Gastroesophageal sphincter (tissue), 4 donors: ENCODE results near the gene RPL18. TPM values are rescaled to one million over a fixed set of nuclear protein-coding genes. Genes with fewer than 3 reads are reported as not detected.

ENCODE experiments used
- ATAC-seq: fragments of 150-250 bp; one replicate; pipeline ENCODE4 v1.9.1; 2016; ENCODE audit warnings: mild to moderate bottlenecking, moderate library complexity
- H3K27ac ChIP-seq, 4 donors: fragments of 200-600 bp; sonication (generic) in 3 of 4; 1 replicate in 3 of 4; 2 replicates in 1 of 4; pipeline ENCODE4 v1.5.1; 2016 to 2019
- H3K27me3 ChIP-seq: fragments of 200-600 bp; sonication (generic); one replicate; pipeline ENCODE4 v1.5.1; 2019
- H3K36me3 ChIP-seq, 2 donors: fragments of 200-600 bp; sonication (generic); one replicate each; pipeline ENCODE4 v1.5.1; 2019; ENCODE audit warnings: control low read depth in 1 of 2
- H3K4me1 ChIP-seq, 3 donors: fragments of 200-600 bp; sonication (generic); 1 replicate in 2 of 3; 2 replicates in 1 of 3; pipeline ENCODE4 v1.5.1; 2016 to 2019; ENCODE audit warnings: control low read depth in 2 of 3
- H3K4me3 ChIP-seq, 2 donors: fragments of 200-600 bp; sonication (generic); one replicate each; pipeline ENCODE4 v1.5.1; 2019; ENCODE audit warnings: mild to moderate bottlenecking in 1 of 2, moderate library complexity in 1 of 2
- H3K9me3 ChIP-seq, 3 donors: fragments of 200-600 bp; sonication (generic); one replicate each; pipeline ENCODE4 v1.5.1; 2017 to 2019; ENCODE audit warnings: control low read depth in 2 of 3
- CTCF ChIP-seq, 4 experiments: fragments of 200-600 bp in 2 of 4; fragments of 450-650 bp in 2 of 4; sonication (generic) in 1 of 4; IDR thresholded peaks; one replicate each; pipeline ENCODE4 v1.5.1; 2017 to 2019; ENCODE audit warnings: antibody characterized with exemption in 4 of 4, mild to moderate bottlenecking in 2 of 4, moderate library complexity in 2 of 4
- EP300 ChIP-seq: sonication (generic); formaldehyde crosslinking; IDR thresholded peaks from one replicate; pipeline ENCODE4 v1.6.1; 2017; ENCODE audit warnings: antibody characterized with exemption, mild to moderate bottlenecking
- POLR2A ChIP-seq, 2 donors: fragments of 450-650 bp; IDR thresholded peaks; one replicate each; pipeline ENCODE4 v1.6.1; 2017; ENCODE audit warnings: antibody characterized with exemption in 2 of 2, mild to moderate bottlenecking in 2 of 2, moderate library complexity in 1 of 2
- POLR2AphosphoS5 ChIP-seq: sonication (generic); formaldehyde crosslinking; IDR thresholded peaks from one replicate; pipeline ENCODE4 v1.6.1; 2017; ENCODE audit warnings: antibody characterized with exemption
- WGBS, 2 donors: methylation state at CpG; one replicate each; pipeline ENCODE4 v1.1.5; 2018; ENCODE audit warnings: low coverage in 1 of 2; 5-methylcytosine and 5-hydroxymethylcytosine counted together
- total RNA-seq, 4 donors: library from RNA; depleted of rRNA; stranded (reverse); fragments of >200 nt; gene quantifications; one replicate each; pipeline ENCODE4 v1.1.0, GENCODE V29; 2016

Gene RPL18
- total RNA-seq, 4 donors from 2014 or later = 1,261 to 2,300 (median 1,588) TPM

GRCh38 chr19:48650974-48651682, 32.1 kb upstream of the RPL18 start:
- H3K27me3 ChIP-seq = no peaks in the 10 kb centered on the region
- no peaks in the 10 kb centered on the region for H3K36me3 ChIP-seq
- no peak for TF ChIP-seq POLR2A (IDR thresholded peaks at IDR 0.05)
- no peak for TF ChIP-seq EP300
- no peak for TF ChIP-seq CTCF (IDR thresholded peaks at IDR 0.05)
- TF ChIP-seq POLR2AphosphoS5 = no peak
- no peak overlapping the region for H3K27ac ChIP-seq
- ATAC-seq = no peak
- peaks cover 0 to 10% (median 0%) of the 10 kb centered on the region in 3 donors for H3K4me1 ChIP-seq
- no peaks in the 10 kb centered on the region for H3K9me3 ChIP-seq
- 88 to 100% methylated on average over 1 to 11 of the region's 12 CpGs for WGBS, 2 donors
- H3K4me3 ChIP-seq = no peak overlapping the region

- H3K9me3 ChIP-seq = no peaks in the 10 kb centered on the region
- H3K27ac ChIP-seq = no peak overlapping the region
- H3K27me3 ChIP-seq = no peaks in the 10 kb centered on the region
- H3K4me3 ChIP-seq = no peak overlapping the region
- peaks cover 0 to 34% (median 16%) of the 10 kb centered on the region in 3 donors for H3K4me1 ChIP-seq
- WGBS, 2 donors = 33 to 40% methylated on average over 1 of the region's 2 CpGs
- ATAC-seq = no peak
- no peaks in the 10 kb centered on the region for H3K36me3 ChIP-seq
- TF ChIP-seq POLR2AphosphoS5 (no peak), POLR2A (IDR thresholded peaks at IDR 0.05) (no peak)
Measured at GRCh38 chr19:48648134-48648533, 29.2 kb upstream of the RPL18 start.

DNA sequence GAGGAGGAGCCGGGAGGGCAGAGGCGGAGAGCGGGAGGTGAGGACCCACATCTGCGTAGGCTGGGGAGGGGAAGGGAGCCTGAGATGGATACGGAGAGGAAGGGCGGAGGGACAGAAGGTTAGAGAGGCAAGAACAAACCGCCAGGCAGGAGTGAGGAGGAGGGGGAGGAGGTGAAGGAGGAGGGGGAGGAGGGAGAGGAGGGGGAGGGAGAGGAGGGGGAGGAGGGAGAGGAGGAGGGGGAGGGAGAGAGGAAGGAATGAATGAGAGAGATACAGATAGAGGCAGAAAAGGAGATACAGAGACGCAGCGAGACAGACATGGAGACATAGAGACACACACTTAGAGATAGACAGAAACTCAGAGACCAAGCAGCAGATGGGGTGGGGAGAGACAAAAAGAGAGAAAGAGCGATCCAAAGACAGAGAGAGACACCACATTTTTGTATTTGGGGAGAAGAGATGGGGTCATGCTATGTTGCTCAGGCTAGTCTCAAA, 27.8 kb upstream of the RPL18 start:
- TF ChIP-seq POLR2AphosphoS5 (no peak), EP300 (no peak)
- H3K4me3 ChIP-seq = peak overlapping the region; percentile 59 to 80
- no peaks in the 10 kb centered on the region for H3K27me3 ChIP-seq
- peaks cover 0 to 34% (median 16%) of the 10 kb centered on the region in 3 donors for H3K4me1 ChIP-seq
- WGBS, 2 donors = 16 to 18% methylated on average over 2 to 6 of the region's 10 CpGs
- H3K36me3 ChIP-seq = no peaks in the 10 kb centered on the region
- ATAC-seq = no peak
- H3K27ac ChIP-seq = peak overlapping the region in 3 of 4 donors; percentile 89 to 94 (median 93)
- no peaks in the 10 kb centered on the region for H3K9me3 ChIP-seq

DNA sequence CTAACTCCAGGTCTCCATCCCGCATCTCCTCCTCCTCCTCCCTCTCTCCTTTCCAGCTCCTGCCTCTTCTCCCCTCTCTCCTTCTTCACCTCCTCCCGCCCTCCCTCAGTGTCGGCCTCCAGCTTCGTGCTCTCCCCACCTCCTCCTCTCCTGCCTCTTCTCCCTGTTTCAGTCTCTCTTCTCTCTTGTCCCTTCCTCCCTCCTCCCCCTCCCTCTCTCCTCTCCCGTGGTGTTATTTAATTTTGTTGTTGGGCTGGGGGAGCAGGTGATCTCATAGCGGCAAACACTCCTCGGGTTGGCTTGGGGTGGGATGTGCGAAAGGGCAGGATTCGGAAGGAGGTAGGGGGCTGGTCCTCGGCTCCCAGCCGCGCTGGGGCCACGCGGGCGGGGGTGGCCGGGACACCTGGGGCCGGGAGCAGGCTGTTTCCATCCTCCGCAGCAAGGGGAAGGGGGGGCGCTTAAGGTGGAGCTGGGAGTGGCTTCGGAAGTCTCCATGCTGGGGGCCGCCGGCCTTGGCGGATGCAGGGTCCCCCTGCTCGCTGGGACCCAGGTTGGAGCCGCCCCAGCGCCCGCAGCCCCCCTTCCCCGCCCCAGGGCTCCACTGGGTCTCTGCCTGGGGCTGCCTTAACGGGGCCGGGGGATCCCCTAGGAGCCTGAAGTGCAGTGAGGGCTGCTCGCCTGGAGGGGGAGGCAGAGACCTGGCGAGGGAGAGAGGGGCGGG, 27.2 kb upstream of the RPL18 start, which contains the start of gene CA11:
Gene CA11 (minus strand): TSS at position 187 of the 721 bp plus-strand sequence. CDS start 555 bp downstream, outside the sequence.
- Histone ChIP-seq H3K4me3 (peak within 1 kb of the TSS; percentile 59 to 80), H3K36me3 (no peaks in the 10 kb centered on the region), H3K9me3 (no peaks in the 10 kb centered on the region), H3K27me3 (no peaks in the 10 kb centered on the region), H3K27ac (peak within 1 kb of the TSS; percentile 87 to 94 (median 91)), H3K4me1 (peaks cover 0 to 34% (median 16%) of the 10 kb centered on the region in 3 donors)
- TF ChIP-seq POLR2AphosphoS5 (no peak), CTCF (IDR thresholded peaks at IDR 0.05) (peak in 3 of 4 experiments; percentile 88 to 99 (median 88)), POLR2A (IDR thresholded peaks at IDR 0.05) (peak in 1 of 2 donors; percentile 37)
- WGBS, 2 donors = 0% methylated on average over 6 to 7 of the region's 33 CpGs
- peak; percentile 93 for ATAC-seq

DNA sequence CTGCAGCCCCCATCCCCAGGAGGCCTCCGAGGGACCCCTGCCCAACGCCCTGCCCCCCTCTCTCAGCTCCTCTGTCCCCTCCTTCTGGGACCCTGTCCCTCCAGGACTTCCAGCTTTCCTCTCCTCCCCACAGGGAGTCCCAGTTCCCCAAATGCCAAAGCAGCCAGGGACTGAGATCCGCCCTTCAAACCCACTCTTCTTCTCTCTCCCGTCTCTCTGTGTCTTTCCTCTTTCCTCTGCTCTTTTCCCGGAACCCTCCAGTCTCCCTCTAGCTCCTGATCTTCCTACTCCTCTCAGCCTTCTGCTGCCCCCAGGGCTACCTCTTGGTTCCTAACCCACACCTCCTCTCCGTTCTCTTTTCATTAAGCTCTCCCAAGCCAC, 26.6 kb upstream of the RPL18 start:
- WGBS, 2 donors = 0 to 2% methylated on average over 4 to 6 of the region's 6 CpGs

More for the DNA sequence above, 26.6 kb upstream of the RPL18 start:
- TF ChIP-seq POLR2AphosphoS5 (no peak), CTCF (IDR thresholded peaks at IDR 0.05) (no peak), EP300 (no peak), POLR2A (IDR thresholded peaks at IDR 0.05) (no peak)
- no peaks in the 10 kb centered on the region for H3K9me3 ChIP-seq
- peaks cover 0 to 34% (median 16%) of the 10 kb centered on the region in 3 donors for H3K4me1 ChIP-seq
- peak; percentile 1 for ATAC-seq
- H3K4me3 ChIP-seq = peak overlapping the region; percentile 59 to 80
- H3K36me3 ChIP-seq = no peaks in the 10 kb centered on the region
- no peaks in the 10 kb centered on the region for H3K27me3 ChIP-seq
- H3K27ac ChIP-seq = peak overlapping the region; percentile 87 to 94 (median 91)
